ENCODE data around the gene C1orf21.

Gene C1orf21

GRCh38 chr1:184366997-184367396 lies 19.8 kb upstream of the C1orf21 start:
- Histone ChIP-seq H2BK120ac (ENCODE audit: insufficient read depth, low read length, poor library complexity) (no peak overlapping the region), H3K9me3 (ENCODE audit: insufficient read depth, low read depth, low read length) (no peaks in the 10 kb centered on the region), H3K4me3 (ENCODE audit: low read depth, low read length) (no peak overlapping the region), H3K79me2 (ENCODE audit: control insufficient read depth, insufficient read depth, low read length, poor library complexity) (no peaks in the 10 kb centered on the region), H2BK5ac (ENCODE audit: low read depth, low read length, poor library complexity) (no peak overlapping the region), H3K4me1 (ENCODE audit: control insufficient read depth in 1 of 2, insufficient read depth in 2 of 2, low read length in 2 of 2) (peaks cover 0 to 5% of the 10 kb centered on the region in 2 experiments), H2BK12ac (ENCODE audit: low read length) (no peak overlapping the region), H4K8ac (ENCODE audit: low read depth, low read length) (no peak overlapping the region), H3K27me3 (ENCODE audit: insufficient read depth, low read length) (no peaks in the 10 kb centered on the region), H3K4me2 (ENCODE audit: low read length) (no peak overlapping the region), H4K91ac (ENCODE audit: low read depth, low read length) (no peak overlapping the region), H2AFZ (ENCODE audit: insufficient read depth, low read length, poor library complexity) (no peak overlapping the region), H3K27ac (ENCODE audit: low read depth, low read length) (no peak overlapping the region), H3K4ac (ENCODE audit: low read depth, low read length) (no peak overlapping the region), H4K12ac (ENCODE audit: low read depth, low read length) (no peak overlapping the region), H3K18ac (ENCODE audit: low read length) (no peak overlapping the region), H3K36me3 (ENCODE audit: control insufficient read depth in 1 of 2, insufficient read depth in 2 of 2, low read length in 2 of 2) (no peaks in the 10 kb centered on the region), H3K79me1 (ENCODE audit: low read length) (no peaks in the 10 kb centered on the region), H3K9ac (ENCODE audit: low read length) (no peak overlapping the region), H3K23ac (ENCODE audit: low read length) (no peak overlapping the region), H3K14ac (ENCODE audit: low read length) (no peak overlapping the region), H2AK5ac (ENCODE audit: low read length) (no peak overlapping the region)
- no peak for DNase-seq
- WGBS (ENCODE audit: extremely low coverage, insufficient coverage, insufficient read length) = no CpG with 5 or more reads among the region's 11 CpGs

- Histone ChIP-seq H3K27me3 (ENCODE audit: insufficient read depth, low read length) (no peaks in the 10 kb centered on the region), H3K23ac (ENCODE audit: low read length) (no peak overlapping the region), H3K18ac (ENCODE audit: low read length) (no peak overlapping the region), H3K27ac (ENCODE audit: low read depth, low read length) (no peak overlapping the region), H2BK5ac (ENCODE audit: low read depth, low read length, poor library complexity) (no peak overlapping the region), H3K9ac (ENCODE audit: low read length) (no peak overlapping the region), H2BK120ac (ENCODE audit: insufficient read depth, low read length, poor library complexity) (no peak overlapping the region), H2AK5ac (ENCODE audit: low read length) (no peak overlapping the region), H4K8ac (ENCODE audit: low read depth, low read length) (no peak overlapping the region), H3K4me2 (ENCODE audit: low read length) (no peak overlapping the region), H3K79me2 (ENCODE audit: control insufficient read depth, insufficient read depth, low read length, poor library complexity) (no peaks in the 10 kb centered on the region), H3K9me3 (ENCODE audit: insufficient read depth, low read depth, low read length) (no peaks in the 10 kb centered on the region), H3K79me1 (ENCODE audit: low read length) (no peaks in the 10 kb centered on the region), H3K36me3 (ENCODE audit: control insufficient read depth in 1 of 2, insufficient read depth in 2 of 2, low read length in 2 of 2) (no peaks in the 10 kb centered on the region), H2AFZ (ENCODE audit: insufficient read depth, low read length, poor library complexity) (no peak overlapping the region), H3K4ac (ENCODE audit: low read depth, low read length) (no peak overlapping the region), H2BK12ac (ENCODE audit: low read length) (no peak overlapping the region), H4K12ac (ENCODE audit: low read depth, low read length) (no peak overlapping the region), H3K14ac (ENCODE audit: low read length) (no peak overlapping the region), H3K4me3 (ENCODE audit: low read depth, low read length) (no peak overlapping the region), H3K4me1 (ENCODE audit: control insufficient read depth in 1 of 2, insufficient read depth in 2 of 2, low read length in 2 of 2) (peaks cover 0 to 5% of the 10 kb centered on the region in 2 experiments), H4K91ac (ENCODE audit: low read depth, low read length) (no peak overlapping the region)
- DNase-seq = peak in 1 of 2 donors; percentile 28
- no CpG with 5 or more reads among the region's 1 CpG for WGBS (ENCODE audit: extremely low coverage, insufficient coverage, insufficient read length)
Observed at GRCh38 chr1:184367427-184368038, 19.3 kb upstream of the C1orf21 start.

GRCh38 chr1:184368354-184368753 lies 18.5 kb upstream of the C1orf21 start:
- no peak overlapping the region for H4K8ac ChIP-seq (ENCODE audit: low read depth, low read length)
- 100% methylated on average over 1 of the region's 2 CpGs for WGBS (ENCODE audit: extremely low coverage, insufficient coverage, insufficient read length)

GRCh38 chr1:184370850-184371249 lies 16.0 kb upstream of the C1orf21 start:
- H3K18ac ChIP-seq (ENCODE audit: low read length) = no peak overlapping the region
- H3K9ac ChIP-seq (ENCODE audit: low read length) = no peak overlapping the region
- no peak overlapping the region for H3K4ac ChIP-seq (ENCODE audit: low read depth, low read length)
- H3K79me1 ChIP-seq (ENCODE audit: low read length) = no peaks in the 10 kb centered on the region
- no peaks in the 10 kb centered on the region for H3K79me2 ChIP-seq (ENCODE audit: control insufficient read depth, insufficient read depth, low read length, poor library complexity)
- no peak overlapping the region for H3K14ac ChIP-seq (ENCODE audit: low read length)
- no peaks in the 10 kb centered on the region for H3K27me3 ChIP-seq (ENCODE audit: insufficient read depth, low read length)
- no peak overlapping the region for H3K4me2 ChIP-seq (ENCODE audit: low read length)
- no peak overlapping the region for H3K23ac ChIP-seq (ENCODE audit: low read length)
- WGBS (ENCODE audit: extremely low coverage, insufficient coverage, insufficient read length) = no CpG with 5 or more reads among the region's 4 CpGs
- H3K4me3 ChIP-seq (ENCODE audit: low read depth, low read length) = no peak overlapping the region
- no peak overlapping the region for H4K91ac ChIP-seq (ENCODE audit: low read depth, low read length)
- no peak overlapping the region for H2AK5ac ChIP-seq (ENCODE audit: low read length)
- H2AFZ ChIP-seq (ENCODE audit: insufficient read depth, low read length, poor library complexity) = no peak overlapping the region
- no peak overlapping the region for H2BK12ac ChIP-seq (ENCODE audit: low read length)
- no peaks in the 10 kb centered on the region for H3K9me3 ChIP-seq (ENCODE audit: insufficient read depth, low read depth, low read length)
- no peak overlapping the region for H2BK120ac ChIP-seq (ENCODE audit: insufficient read depth, low read length, poor library complexity)
- H4K12ac ChIP-seq (ENCODE audit: low read depth, low read length) = no peak overlapping the region
- no peak overlapping the region for H2BK5ac ChIP-seq (ENCODE audit: low read depth, low read length, poor library complexity)
- DNase-seq = no peak
- no peaks in the 10 kb centered on the region for H3K36me3 ChIP-seq (ENCODE audit: control insufficient read depth in 1 of 2, insufficient read depth in 2 of 2, low read length in 2 of 2)
- peaks cover 0 to 5% of the 10 kb centered on the region in 2 experiments for H3K4me1 ChIP-seq (ENCODE audit: control insufficient read depth in 1 of 2, insufficient read depth in 2 of 2, low read length in 2 of 2)
- no peak overlapping the region for H3K27ac ChIP-seq (ENCODE audit: low read depth, low read length)
- H4K8ac ChIP-seq (ENCODE audit: low read depth, low read length) = no peak overlapping the region

More at GRCh38 chr1:184368354-184368753, 18.5 kb upstream of the C1orf21 start:
- Histone ChIP-seq H2BK12ac (ENCODE audit: low read length) (no peak overlapping the region), H3K4me3 (ENCODE audit: low read depth, low read length) (no peak overlapping the region), H3K9ac (ENCODE audit: low read length) (no peak overlapping the region), H3K27ac (ENCODE audit: low read depth, low read length) (no peak overlapping the region), H4K12ac (ENCODE audit: low read depth, low read length) (no peak overlapping the region), H3K36me3 (ENCODE audit: control insufficient read depth in 1 of 2, insufficient read depth in 2 of 2, low read length in 2 of 2) (no peaks in the 10 kb centered on the region), H3K4ac (ENCODE audit: low read depth, low read length) (no peak overlapping the region), H4K91ac (ENCODE audit: low read depth, low read length) (no peak overlapping the region), H2AK5ac (ENCODE audit: low read length) (no peak overlapping the region), H2BK120ac (ENCODE audit: insufficient read depth, low read length, poor library complexity) (no peak overlapping the region), H3K4me1 (ENCODE audit: control insufficient read depth in 1 of 2, insufficient read depth in 2 of 2, low read length in 2 of 2) (peaks cover 0 to 5% of the 10 kb centered on the region in 2 experiments), H3K27me3 (ENCODE audit: insufficient read depth, low read length) (no peaks in the 10 kb centered on the region), H3K79me2 (ENCODE audit: control insufficient read depth, insufficient read depth, low read length, poor library complexity) (no peaks in the 10 kb centered on the region), H2AFZ (ENCODE audit: insufficient read depth, low read length, poor library complexity) (no peak overlapping the region), H3K79me1 (ENCODE audit: low read length) (no peaks in the 10 kb centered on the region), H3K18ac (ENCODE audit: low read length) (no peak overlapping the region), H2BK5ac (ENCODE audit: low read depth, low read length, poor library complexity) (no peak overlapping the region), H3K4me2 (ENCODE audit: low read length) (no peak overlapping the region), H3K14ac (ENCODE audit: low read length) (no peak overlapping the region), H3K9me3 (ENCODE audit: insufficient read depth, low read depth, low read length) (no peaks in the 10 kb centered on the region), H3K23ac (ENCODE audit: low read length) (no peak overlapping the region)
- no peak for DNase-seq

Measured in trophoblast cell (in vitro differentiated cells and primary cell).